Measurements from ENCODE around the gene ANKDD1B.
"Not testable (repeated sequence)": the region's sequence is repeated elsewhere in the genome, so short reads cannot be mapped to it uniquely, and the experiment has no call there.

ANKDD1B gene

DNA sequence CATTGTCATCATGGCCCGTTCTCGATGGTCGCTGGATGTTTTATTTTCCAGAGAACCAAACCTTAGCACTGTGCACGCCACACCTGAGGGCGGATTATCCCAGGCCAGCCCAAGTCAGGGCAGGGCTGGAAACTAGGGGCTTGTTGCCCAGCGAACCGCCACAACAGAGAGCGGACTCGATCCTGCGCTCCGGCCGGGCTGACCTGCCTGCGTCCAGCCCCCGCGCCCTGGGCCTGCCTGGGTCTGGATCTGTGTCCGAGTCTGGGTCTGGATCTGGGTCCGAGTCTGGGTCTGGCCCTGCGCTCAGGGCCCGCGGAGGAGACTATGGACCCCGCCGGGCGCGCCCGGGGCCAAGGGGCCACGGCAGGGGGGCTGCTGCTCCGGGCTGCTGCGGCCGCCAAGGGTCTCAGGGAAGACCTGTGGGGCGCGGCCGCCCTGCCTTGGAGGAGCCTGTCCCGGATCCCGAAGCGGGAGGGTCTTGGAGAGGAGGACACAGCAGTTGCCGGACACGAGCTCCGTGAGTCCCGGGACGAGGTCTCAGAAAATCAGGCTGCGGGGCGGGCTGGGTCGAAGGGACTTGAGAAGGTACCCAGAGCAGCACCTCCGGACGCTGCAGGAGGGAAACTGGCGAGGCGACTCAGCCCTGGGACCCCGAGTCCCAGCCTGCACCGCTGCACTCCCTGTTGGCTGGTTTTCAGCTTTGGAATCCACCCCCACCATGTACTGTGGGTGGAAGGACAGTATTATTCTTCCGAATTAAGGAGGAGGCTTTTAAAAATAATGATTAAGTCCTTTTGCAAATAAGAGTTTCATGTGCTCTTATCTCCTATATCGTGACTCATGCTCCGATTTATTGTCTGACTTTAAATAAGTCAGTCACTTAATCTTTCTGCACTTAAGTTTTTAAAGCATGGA, at the start of gene ANKDD1B:
ANKDD1B (plus strand) TSS at position 143 of the 915 bp plus-strand sequence; CDS start at position 325, 182 bp downstream.
- DNase-seq = no peak

GRCh38 chr5:75565991-75566709, 45.1 kb upstream of the ANKDD1B start:
- DNase-seq = not testable (repeated sequence)

DNA sequence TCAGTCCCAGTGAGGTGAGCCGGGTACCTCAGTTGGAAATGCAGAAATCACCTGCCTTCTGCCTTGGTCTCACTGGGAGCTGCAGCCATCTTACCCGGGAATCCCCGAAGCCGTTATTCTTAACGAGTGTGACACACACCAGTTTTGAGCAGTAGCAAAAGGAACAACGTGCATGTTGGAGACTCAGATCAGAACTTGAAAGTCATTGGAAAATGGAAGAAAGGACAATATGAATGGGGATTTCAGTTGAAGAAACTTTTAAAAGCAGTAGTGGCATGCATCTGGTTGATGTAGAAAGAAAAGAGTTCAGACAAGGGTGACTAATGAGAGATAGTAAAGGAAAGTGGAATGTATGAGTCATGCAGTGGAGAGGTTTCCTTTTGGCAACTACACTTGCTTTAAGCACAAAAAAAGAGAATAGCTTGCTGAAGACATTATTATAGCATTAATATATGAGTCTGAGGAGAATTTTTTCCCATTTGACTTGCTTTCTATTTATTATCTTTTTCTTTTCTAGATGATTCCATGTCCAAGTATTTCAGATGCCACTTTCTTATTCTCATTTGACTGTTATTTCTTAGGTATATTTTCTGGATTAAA, 44.4 kb upstream of the ANKDD1B start:
- peak; percentile 9 to 95 for DNase-seq

DNA sequence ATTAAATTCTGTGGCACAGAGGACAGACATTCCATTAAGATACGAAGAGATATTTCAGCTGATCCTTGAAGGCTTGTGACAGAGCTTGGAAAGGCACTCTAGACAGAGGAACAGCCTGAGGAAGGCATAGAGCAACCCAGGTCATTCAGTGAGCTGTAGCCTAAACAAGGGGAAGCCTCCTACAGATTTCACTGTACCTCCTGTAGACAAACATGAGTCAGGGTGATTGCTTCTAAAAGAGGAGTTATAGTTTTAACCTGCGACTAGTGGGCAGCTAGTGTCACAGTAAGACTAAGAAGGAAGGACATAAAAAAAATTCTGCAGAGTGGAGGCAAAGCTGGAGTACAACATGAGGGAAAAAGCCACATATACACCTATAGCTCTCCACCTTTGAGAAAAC, 43.5 kb upstream of the ANKDD1B start:
- DNase-seq = peak in 1 of 2 donors; percentile 69

- DNase-seq = no peak
Observed at GRCh38 chr5:75568202-75568601, 43.1 kb upstream of the ANKDD1B start.

DNA sequence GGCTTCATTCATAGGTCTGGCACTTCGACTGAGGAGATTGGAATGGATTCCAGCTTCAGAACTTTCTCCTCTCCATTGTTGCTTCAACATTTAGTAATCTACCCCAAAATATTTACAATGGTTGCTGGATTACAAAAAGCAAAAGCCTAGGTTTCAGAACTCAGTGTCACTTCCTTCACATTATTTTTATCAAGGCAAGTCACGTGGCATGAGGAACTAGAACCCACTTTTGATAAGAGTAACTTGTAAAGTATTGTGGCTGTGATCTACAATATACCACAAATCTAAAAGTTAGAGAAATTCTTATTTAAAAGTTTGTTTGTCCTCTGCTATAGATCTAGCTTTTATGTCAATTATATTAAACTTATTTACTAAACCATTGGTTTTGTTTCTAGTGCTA, 39.7 kb upstream of the ANKDD1B start:
- no peak for DNase-seq

- no peak for DNase-seq
Observed at GRCh38 chr5:75574791-75575190, 36.5 kb upstream of the ANKDD1B start.

DNA sequence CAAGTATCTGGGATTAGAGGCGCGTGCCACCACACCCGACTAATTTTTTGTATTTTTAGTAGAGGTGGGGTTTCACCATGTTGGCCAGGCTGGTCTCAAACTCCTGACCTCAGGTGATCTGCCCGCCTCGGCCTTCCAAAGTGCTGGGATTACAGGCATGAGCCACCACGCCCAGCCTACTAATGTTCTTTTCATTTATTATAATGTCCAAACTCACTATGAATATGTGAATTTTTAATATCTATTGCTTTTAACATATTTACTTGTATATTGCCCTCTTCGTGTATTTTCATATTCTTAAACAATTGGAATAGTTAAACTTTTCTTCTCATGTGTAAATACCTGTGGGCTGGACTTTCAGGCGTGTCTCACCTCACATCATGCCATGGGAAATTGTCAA, 33.0 kb upstream of the ANKDD1B start:
- DNase-seq = not testable (repeated sequence)

- no peak for DNase-seq
Observed at GRCh38 chr5:75584641-75585040, 26.6 kb upstream of the ANKDD1B start.

DNA sequence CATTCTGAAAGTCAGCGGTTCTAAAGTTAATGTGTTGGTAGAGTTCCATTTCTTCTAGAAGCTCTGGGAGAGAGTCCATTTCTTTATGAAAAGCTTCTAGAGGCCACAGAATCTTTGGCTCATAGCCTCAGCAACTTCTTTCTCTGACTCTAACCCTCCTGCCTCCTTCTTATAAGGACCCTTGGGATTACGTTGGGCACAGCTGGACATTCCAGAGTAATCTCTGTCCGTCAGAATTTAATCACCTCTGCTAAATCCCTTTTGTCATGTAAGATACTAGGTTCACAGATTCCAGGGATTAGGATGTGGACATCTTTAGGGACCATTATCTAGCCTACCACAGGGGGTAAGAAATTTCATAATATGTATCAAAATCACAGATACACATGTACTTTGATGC, 22.6 kb upstream of the ANKDD1B start:
- no peak for DNase-seq

DNA sequence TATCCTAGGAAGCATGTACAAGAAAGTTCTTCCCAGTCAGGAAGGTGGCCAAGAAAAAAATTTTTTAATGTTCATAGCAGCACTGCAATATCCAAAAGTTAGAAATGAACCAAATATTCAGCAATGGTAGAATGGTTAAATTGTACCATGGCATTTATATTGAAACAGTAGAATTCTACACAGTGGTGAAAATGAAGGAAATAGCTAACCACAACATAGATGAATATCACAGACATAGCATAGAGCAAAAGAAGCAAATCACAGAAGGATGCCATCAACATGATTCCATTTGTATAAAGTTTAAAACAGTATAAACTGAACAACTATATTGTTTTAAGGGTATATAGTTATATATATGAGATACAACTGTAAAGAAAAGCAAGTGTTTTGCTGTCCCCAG, 10.7 kb upstream of the ANKDD1B start:
- no peak for DNase-seq

- DNase-seq = no peak
Observed at GRCh38 chr5:75601567-75601966, 9.7 kb upstream of the ANKDD1B start.

- DNase-seq = no peak
Observed at GRCh38 chr5:75601996-75602395, 9.3 kb upstream of the ANKDD1B start.

GRCh38 chr5:75603371-75603770, 7.9 kb upstream of the ANKDD1B start:
- DNase-seq = no peak

DNA sequence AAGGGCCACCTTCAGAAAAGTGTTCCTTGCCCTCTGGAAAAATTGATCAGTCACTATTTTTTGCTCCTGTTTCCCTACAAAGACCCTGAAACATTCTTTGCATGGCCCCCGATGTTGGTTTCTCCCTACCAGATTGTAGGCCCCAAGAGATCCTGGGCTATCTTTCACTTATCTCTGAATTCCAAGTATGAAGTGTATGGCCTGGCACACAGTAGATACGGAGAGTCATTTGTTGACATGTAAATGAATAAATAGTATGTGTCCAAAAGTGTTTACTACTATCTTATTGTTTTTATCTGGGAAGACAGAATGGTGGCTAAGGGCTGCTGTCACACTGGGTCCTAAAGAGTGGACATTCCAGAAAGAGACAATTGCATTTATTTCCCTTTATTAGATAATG, 7.4 kb upstream of the ANKDD1B start:
- DNase-seq = no peak

- DNase-seq = not testable (repeated sequence)
Observed at GRCh38 chr5:75607341-75607740, 3.9 kb upstream of the ANKDD1B start.

- no peak for DNase-seq
Observed at GRCh38 chr5:75608870-75609269, 2.4 kb upstream of the ANKDD1B start.

DNA sequence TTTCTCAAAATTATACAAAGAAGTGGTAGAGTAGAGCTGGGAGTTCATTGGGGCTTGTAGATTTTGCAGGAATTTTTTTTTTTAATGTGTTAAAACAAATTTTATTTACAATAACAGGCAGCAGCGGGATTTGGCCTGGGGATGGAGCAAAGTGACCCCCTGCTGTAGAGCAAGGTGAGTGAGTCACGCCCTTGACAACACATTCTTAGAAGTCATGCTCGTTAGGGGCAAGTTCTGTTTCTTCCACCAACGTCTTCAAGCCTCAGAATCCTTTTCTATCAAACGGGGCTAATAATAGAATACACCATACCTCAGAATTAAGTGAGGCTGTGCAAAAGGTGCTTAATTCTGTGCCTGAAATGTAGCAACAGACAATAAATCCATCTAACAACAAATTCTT, 1.1 kb upstream of the ANKDD1B start:
- no peak for DNase-seq

DNA sequence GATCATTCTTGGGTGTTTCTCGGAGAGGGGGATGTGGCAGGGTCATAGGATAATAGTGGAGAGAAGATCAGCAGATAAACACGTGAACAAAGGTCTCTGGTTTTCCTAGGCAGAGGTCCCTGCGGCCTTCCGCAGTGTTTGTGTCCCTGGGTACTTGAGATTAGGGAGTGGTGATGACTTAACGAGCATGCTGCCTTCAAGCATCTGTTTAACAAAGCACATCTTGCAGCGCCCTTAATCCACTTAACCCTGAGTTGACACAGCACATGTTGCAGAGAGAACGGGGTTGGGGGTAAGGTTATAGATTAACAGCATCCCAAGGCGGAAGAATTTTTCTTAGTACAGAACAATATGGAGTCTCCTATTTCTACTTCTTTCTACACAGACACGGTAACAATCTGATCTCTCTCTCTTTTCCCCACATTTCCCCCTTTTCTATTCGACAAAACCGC, 368 bp upstream of the ANKDD1B start:
- DNase-seq = not testable (repeated sequence)

DNA sequence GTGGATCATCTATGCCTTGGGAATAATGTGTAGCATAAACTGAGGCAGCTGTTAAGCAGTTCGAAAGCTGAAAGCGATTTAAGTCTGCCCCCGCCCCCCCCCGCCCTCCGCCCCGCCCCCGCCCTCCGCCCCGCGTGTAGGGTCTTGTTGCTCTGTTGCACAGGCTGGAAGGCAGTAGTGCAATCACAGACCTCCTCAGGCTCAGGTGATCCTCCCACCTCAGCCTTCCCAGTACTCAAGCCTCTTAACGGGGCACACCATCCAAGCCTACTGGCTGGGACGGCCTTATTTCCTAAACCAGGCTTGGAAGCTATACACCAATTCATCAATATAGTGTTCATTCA, 945 bp downstream of the ANKDD1B start:
- DNase-seq = no peak

DNA sequence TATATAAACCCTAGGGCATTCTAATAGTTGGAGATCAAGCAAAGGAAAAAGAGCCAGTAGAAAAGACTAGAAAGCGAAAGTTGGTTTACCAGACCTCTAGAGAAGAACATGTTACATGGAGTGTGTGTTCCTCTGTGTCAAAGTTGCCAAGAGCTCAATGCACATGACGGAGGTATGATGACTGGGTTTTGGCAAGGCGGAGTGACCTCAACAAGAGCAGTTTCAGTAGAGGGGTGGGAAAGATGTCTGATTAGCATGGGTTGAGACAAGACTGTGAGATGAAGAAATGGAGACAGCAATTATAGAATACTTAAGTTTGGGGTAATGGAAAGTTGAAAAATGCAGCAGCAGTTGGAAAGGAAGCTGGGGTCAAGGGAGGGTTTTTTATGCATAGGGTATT, 1.6 kb downstream of the ANKDD1B start:
- DNase-seq = no peak

DNA sequence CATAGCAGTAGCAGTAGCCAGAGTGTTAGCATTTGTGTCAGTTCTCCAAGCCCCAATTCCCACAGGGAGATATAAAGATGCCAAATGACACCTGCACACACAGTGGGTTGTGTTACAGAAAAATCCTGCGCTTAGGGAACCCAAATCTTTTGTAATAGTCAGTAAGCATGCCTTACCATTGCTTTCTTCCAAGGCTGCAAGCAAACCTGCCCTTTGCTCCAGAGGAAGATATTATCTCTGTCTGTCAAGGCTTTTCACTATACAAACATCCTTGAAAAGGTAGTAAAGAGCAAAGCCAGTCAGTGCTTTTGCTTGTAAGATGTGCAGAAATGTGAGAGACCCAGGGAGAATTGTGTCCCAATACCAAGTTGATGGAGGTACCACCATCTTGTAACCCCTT, 2.9 kb downstream of the ANKDD1B start:
- DNase-seq = no peak

DNA sequence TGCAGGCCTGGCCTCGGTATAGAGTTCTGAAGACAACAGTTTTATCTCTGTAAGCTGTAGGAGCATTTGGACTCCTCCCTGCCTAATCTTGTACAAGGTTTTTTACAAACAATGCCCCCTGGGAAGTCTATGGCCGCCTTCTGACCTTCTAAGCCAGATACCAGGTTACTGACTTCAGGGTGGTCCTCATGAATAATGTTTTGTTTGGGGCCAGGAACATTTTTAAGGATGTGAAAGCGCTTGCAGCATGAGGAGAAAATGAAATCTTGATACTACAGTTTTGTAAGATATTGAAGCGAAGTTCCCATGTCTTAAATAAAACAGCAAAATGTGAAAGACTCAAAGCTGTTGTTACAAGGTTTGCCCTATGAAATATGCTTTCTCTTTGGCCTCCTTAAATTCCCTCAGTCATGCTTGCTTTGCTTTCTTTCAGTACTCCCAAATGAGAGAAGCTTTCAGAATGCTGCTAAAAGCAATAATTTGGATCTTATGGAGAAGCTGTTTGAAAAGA, 5.2 kb downstream of the ANKDD1B start:
- DNase-seq = no peak
